ENCODE results near the gene PARD6G. TPM values are rescaled to one million over a fixed set of nuclear protein-coding genes. Genes with fewer than 3 reads are reported as not detected.

The PARD6G gene
- total RNA-seq, 2 donors from 2014 or later: 12.3 to 18.7 TPM

DNA sequence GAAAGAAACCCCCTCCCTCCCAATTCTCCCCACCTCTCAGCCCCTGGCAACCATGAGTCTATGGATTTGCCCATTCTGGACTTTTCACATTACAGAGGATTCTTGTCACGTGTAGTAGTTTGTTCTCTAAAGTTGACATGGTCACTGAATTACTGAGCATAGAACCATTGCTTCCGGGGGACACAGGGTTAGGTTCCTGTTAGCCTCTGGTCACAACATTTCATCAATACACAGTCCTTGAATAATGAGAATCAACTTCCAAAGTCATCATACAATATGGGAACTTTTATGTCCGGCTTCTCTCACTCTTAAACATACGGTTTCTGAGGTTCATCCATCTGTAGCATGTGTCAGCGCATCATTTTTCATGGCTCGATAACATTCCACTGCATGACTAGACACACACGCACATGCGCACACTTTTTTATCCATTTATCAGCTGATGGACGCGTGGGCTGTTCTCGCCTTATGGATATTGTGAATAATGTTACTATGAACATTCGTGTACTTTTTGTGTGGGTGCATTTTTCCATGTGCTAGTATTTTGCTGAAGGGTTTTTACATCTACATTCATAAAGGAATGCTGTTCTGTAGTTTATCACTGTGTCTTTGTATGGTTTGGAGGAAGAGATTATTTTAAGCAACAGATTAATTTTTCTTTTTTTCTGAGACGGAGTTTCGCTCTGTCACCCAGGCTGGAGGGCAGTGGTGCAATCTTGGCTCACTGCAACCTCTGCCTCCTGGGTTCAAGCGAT is 48.1 kb downstream of the PARD6G start:
- 94% methylated on average over 15 of the region's 15 CpGs for WGBS
- Histone ChIP-seq H3K36me3 (no peaks in the 10 kb centered on the region), H3K27me3 (replicated peaks; ENCODE audit: insufficient read depth) (no peaks in the 10 kb centered on the region), H3K27ac (no peak overlapping the region), H3K9me3 (no peaks in the 10 kb centered on the region), H3K4me1 (replicated peaks) (no peaks in the 10 kb centered on the region), H3K4me3 (no peak overlapping the region)
- intact Hi-C loops (cut with DNase I): no loop called here
- no peak for DNase-seq (ENCODE audit: low spot score)
- no peak for TF ChIP-seq POLR2AphosphoS5 (IDR thresholded peaks at IDR 0.05)
- TF ChIP-seq POLR2A (IDR thresholded peaks at IDR 0.05): no peak
- TF ChIP-seq, protein P1, sequence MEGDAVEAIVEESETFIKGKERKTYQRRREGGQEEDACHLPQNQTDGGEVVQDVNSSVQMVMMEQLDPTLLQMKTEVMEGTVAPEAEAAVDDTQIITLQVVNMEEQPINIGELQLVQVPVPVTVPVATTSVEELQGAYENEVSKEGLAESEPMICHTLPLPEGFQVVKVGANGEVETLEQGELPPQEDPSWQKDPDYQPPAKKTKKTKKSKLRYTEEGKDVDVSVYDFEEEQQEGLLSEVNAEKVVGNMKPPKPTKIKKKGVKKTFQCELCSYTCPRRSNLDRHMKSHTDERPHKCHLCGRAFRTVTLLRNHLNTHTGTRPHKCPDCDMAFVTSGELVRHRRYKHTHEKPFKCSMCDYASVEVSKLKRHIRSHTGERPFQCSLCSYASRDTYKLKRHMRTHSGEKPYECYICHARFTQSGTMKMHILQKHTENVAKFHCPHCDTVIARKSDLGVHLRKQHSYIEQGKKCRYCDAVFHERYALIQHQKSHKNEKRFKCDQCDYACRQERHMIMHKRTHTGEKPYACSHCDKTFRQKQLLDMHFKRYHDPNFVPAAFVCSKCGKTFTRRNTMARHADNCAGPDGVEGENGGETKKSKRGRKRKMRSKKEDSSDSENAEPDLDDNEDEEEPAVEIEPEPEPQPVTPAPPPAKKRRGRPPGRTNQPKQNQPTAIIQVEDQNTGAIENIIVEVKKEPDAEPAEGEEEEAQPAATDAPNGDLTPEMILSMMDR (IDR thresholded peaks at IDR 0.05): no peak

- Histone ChIP-seq H3K9me3 (no peaks in the 10 kb centered on the region), H3K27ac (no peak overlapping the region), H3K36me3 (no peaks in the 10 kb centered on the region), H3K4me1 (replicated peaks) (no peaks in the 10 kb centered on the region), H3K4me3 (no peak overlapping the region), H3K27me3 (replicated peaks; ENCODE audit: insufficient read depth) (no peaks in the 10 kb centered on the region)
- no peak for DNase-seq (ENCODE audit: low spot score)
- TF ChIP-seq, protein P1 (IDR thresholded peaks at IDR 0.05): no peak
- TF ChIP-seq POLR2AphosphoS5 (IDR thresholded peaks at IDR 0.05): no peak
- TF ChIP-seq POLR2A (IDR thresholded peaks at IDR 0.05): no peak
- intact Hi-C loops (cut with DNase I): no loop called here
- WGBS: 80% methylated on average over 1 of the region's 1 CpG
These were observed 48.9 kb downstream of the PARD6G start for GRCh38 chr18:80198391-80198790.

DNA sequence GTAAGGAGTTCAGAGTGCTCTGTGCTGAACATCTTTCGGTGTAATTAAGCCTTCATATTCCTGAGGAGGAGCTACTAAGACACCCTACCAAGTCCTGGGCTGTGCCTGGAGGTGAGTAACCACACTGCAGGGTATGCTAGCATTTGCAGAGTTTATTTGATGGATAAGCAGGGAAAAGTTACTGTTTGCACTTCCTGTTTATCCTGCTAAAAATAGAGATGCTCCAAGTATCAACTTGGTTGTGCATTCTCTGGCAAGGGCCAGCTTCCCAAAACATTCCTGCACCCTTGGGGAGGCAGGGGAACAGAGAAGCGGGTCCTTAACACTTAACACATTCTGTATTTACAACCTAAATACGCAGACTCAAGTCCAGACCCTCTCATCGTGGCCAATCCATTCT is 49.8 kb downstream of the PARD6G start:
- no peaks in the 10 kb centered on the region for H3K4me1 ChIP-seq (replicated peaks)
- intact Hi-C loops (cut with DNase I): no loop called here
- no peak for TF ChIP-seq POLR2A (IDR thresholded peaks at IDR 0.05)
- no peaks in the 10 kb centered on the region for H3K36me3 ChIP-seq
- no peak overlapping the region for H3K27ac ChIP-seq
- H3K27me3 ChIP-seq (replicated peaks; ENCODE audit: insufficient read depth): no peaks in the 10 kb centered on the region
- 65% methylated on average over 4 of the region's 4 CpGs for WGBS
- H3K9me3 ChIP-seq: no peaks in the 10 kb centered on the region
- H3K4me3 ChIP-seq: no peak overlapping the region
- no peak for DNase-seq (ENCODE audit: low spot score)

GRCh38 chr18:80196528-80197320 is 50.6 kb downstream of the PARD6G start:
- intact Hi-C loops (cut with DNase I): no loop called here
- WGBS: 77% methylated on average over 13 of the region's 13 CpGs
- no peaks in the 10 kb centered on the region for H3K27me3 ChIP-seq (replicated peaks; ENCODE audit: insufficient read depth)
- H3K36me3 ChIP-seq: no peaks in the 10 kb centered on the region
- no peak overlapping the region for H3K27ac ChIP-seq
- H3K9me3 ChIP-seq: no peaks in the 10 kb centered on the region
- H3K4me3 ChIP-seq: no peak overlapping the region
- TF ChIP-seq POLR2AphosphoS5 (IDR thresholded peaks at IDR 0.05): no peak
- TF ChIP-seq, protein P1 (IDR thresholded peaks at IDR 0.05): no peak
- TF ChIP-seq POLR2A (IDR thresholded peaks at IDR 0.05): no peak
- H3K4me1 ChIP-seq (replicated peaks): no peaks in the 10 kb centered on the region
- DNase-seq (ENCODE audit: low spot score): no peak

DNA sequence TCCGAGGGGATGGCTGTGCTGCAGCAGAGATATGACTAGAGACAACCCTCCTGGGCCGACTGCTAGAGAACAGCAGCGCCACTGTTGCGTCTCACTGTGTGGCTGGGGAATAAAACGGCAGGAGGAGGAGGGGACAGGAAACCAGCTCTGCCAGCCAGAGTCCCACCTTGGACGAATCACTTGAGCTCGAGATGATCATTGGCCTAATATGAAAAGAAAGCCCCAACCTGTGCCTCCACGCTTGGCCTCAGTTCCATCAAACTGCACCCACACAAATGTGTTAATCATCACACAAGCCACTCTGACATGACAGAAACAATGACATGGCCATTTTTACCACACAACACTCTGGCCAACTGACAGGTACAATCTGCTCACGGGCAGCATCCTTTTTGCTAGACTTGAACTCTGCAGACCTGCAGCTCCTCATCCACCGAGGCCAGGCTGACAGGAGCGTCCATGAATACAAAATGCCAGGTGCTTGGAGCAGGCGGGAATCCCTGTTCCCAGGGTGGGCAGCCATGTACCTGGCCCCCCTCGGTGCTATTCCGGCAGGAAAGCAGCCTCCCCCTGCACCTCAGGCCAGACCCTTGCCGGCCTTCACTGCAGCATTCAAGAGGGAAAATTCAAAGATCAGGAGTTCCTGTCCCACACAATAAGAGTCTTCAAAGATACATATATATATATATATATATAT is 52.3 kb downstream of the PARD6G start:
- TF ChIP-seq POLR2AphosphoS5 (IDR thresholded peaks at IDR 0.05): no peak
- no peak for TF ChIP-seq POLR2A (IDR thresholded peaks at IDR 0.05)
- TF ChIP-seq, protein P1 (IDR thresholded peaks at IDR 0.05): no peak
- no peak overlapping the region for H3K4me3 ChIP-seq
- WGBS: 90% methylated on average over 15 of the region's 15 CpGs
- H3K4me1 ChIP-seq (replicated peaks): no peaks in the 10 kb centered on the region
- H3K27me3 ChIP-seq (replicated peaks; ENCODE audit: insufficient read depth): no peaks in the 10 kb centered on the region
- DNase-seq (ENCODE audit: low spot score): no peak
- no peaks in the 10 kb centered on the region for H3K36me3 ChIP-seq
- H3K9me3 ChIP-seq: no peaks in the 10 kb centered on the region
- intact Hi-C loops (cut with DNase I): no loop called here
- H3K27ac ChIP-seq: no peak overlapping the region
